OCI-LY7 (cell line): Measurements from ENCODE around the gene TMEM144. TPM values are rescaled to one million over a fixed set of nuclear protein-coding genes. Genes with fewer than 3 reads are reported as not detected.

Experiments
- BruUV-seq: library from RNA; stranded (reverse); fragments of 400-500 nt; replicated peaks from 2 replicates; lab custom pipeline; 2021; lab: Mats Ljungman, UMichigan
- CTCF ChIA-PET: fragments of 300-600 bp; sonication (Branson Sonifier 250); formaldehyde crosslinking; loops from one replicate; lab custom pipeline; 2022; ENCODE audit warnings: antibody characterized with exemption; ENCODE audit not compliant: unreplicated experiment; lab: Charles Lee
- POLR2A ChIA-PET: fragments of 300-600 bp; sonication (Branson Sonifier 250); formaldehyde crosslinking; loops from one replicate; lab custom pipeline; 2022; ENCODE audit warnings: antibody characterized with exemption; lab: Charles Lee
- DNase-seq: peaks from one replicate; pipeline ENCODE4 v3.0.0-alpha.2; 2015; ENCODE audit warnings: low spot score
- H2AFZ ChIP-seq: fragments of 200-600 bp; sonication (generic), shearing (Covaris generic); 2 replicates; pipeline ENCODE4 v1.6.1; 2014; ENCODE audit warnings: mild to moderate bottlenecking, antibody characterized with exemption, low read length, moderate library complexity
- H3K27ac ChIP-seq: fragments of 200-600 bp; sonication (generic); 2 replicates; pipeline ENCODE4 v1.5.1; 2014; ENCODE audit warnings: mixed run types, low read depth, mild to moderate bottlenecking, moderate library complexity, low read length, inconsistent platforms; ENCODE audit not compliant: poor library complexity, severe bottlenecking
- H3K36me3 ChIP-seq: fragments of 200-600 bp; sonication (generic); 2 replicates; pipeline ENCODE4 v1.6.1; 2014; ENCODE audit warnings: mild to moderate bottlenecking, antibody characterized with exemption, low read length, moderate library complexity, mixed read lengths; ENCODE audit not compliant: insufficient read depth
- H3K4me1 ChIP-seq: fragments of 200-600 bp; sonication (generic); 2 replicates; pipeline ENCODE4 v1.5.1; 2014; ENCODE audit warnings: mild to moderate bottlenecking, low read length; ENCODE audit not compliant: insufficient read depth, poor library complexity, severe bottlenecking
- H3K4me2 ChIP-seq: fragments of 200-600 bp; sonication (generic); 2 replicates; pipeline ENCODE4 v1.6.1; 2014; ENCODE audit warnings: mild to moderate bottlenecking, low read length
- H3K4me3 ChIP-seq: fragments of 200-600 bp; sonication (generic); 2 replicates; pipeline ENCODE4 v1.5.1; 2014; ENCODE audit warnings: mild to moderate bottlenecking, low read depth, low read length; ENCODE audit not compliant: poor library complexity, severe bottlenecking
- H3K79me2 ChIP-seq: fragments of 200-600 bp; sonication (generic); 2 replicates; pipeline ENCODE4 v1.6.1; 2016; ENCODE audit warnings: low read depth, mild to moderate bottlenecking, low read length, moderate library complexity, mixed read lengths; ENCODE audit not compliant: insufficient read depth
- H3K9me2 ChIP-seq: fragments of 200-600 bp; sonication (generic); 2 replicates; pipeline ENCODE4 v1.6.1; 2016; ENCODE audit warnings: mild to moderate bottlenecking, low read length, mixed read lengths; ENCODE audit not compliant: insufficient read depth
- H3K9me3 ChIP-seq: fragments of 200-600 bp; sonication (generic); 2 replicates; pipeline ENCODE4 v1.6.1; 2014; ENCODE audit warnings: mild to moderate bottlenecking, mixed run types, low read length, mixed read lengths
- H4K20me1 ChIP-seq: fragments of 200-600 bp; sonication (generic); 2 replicates; pipeline ENCODE4 v1.6.1; 2014; ENCODE audit warnings: mild to moderate bottlenecking, antibody characterized with exemption, low read length, moderate library complexity, mixed read lengths; ENCODE audit not compliant: insufficient read depth
- EZH2phosphoT487 ChIP-seq: fragments of 200-600 bp; sonication (generic); IDR thresholded peaks from 2 replicates; pipeline ENCODE4 v1.6.1; 2018; ENCODE audit warnings: low read depth, borderline replicate concordance, mild to moderate bottlenecking, mixed run types, antibody characterized with exemption, low read length, moderate library complexity, mixed read lengths
- intact Hi-C: fragments of 100-400 bp; cut with micrococcal nuclease; formaldehyde crosslinking; loops from one replicate; pipeline ENCODE4 v1.10.0; 2022; ENCODE audit not compliant: unreplicated experiment
- total RNA-seq, 2 experiments: library from RNA; depleted of rRNA in 1 of 2; stranded (reverse); fragments of >200 nt in 1 of 2; shearing (Covaris generic) in 1 of 2; gene quantifications; 2 replicates each; pipeline ENCODE4 v1.2.3, GENCODE V29; 2014 to 2022
- TF ChIP-seq, protein P1 (sequence below): fragments of 200-600 bp; sonication (generic); conservative IDR thresholded peaks from 2 replicates; pipeline ENCODE4 v1.5.1; 2014; ENCODE audit warnings: mild to moderate bottlenecking, antibody characterized with exemption, low read length, moderate library complexity, mixed read lengths

Gene TMEM144
- total RNA-seq, 2 experiments from 2014 or later = 0.30 TPM; not detected in 1

DNA sequence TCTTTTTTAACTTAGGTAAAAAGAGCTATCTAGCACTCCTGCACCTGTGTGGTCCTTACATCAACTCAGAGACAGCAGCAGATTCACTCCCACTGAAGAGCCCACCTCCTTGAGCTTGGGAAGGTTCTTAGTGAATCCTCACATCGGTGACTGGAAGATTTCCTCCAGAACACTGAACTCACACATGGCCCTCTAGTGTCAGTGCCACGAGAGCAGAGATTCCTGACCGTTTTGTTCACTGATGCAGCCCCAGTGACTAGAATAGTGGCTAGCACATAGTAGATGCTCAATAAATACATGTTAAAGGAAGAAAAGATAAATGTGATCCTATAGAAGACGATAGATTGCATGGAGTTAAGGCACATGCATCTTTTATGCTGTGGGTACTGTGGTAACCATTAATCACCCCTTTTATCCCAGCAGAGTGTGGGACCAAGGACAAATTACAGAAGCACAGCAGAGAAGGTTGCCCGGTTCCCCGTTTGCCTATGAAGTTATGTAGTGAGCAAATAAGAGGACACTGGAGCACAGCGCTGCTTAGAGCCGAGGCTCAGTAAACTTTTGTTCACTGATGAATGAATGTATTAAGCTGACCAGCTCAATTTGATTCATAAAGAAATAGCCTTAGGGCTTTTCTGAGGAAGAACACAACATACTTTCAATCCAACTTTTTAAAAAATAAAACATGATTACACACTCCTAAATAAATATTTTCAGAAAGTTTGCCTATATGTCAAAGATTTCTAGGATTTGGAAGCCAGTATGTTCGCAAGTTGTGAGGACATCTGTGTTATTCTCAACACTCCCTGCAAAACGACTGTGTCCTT lies 46.1 kb upstream of the TMEM144 start:
- no peaks in the 10 kb centered on the region for H3K4me1 ChIP-seq
- H3K4me2 ChIP-seq = no peak overlapping the region
- H3K4me3 ChIP-seq = no peak overlapping the region
- H3K79me2 ChIP-seq = no peaks in the 10 kb centered on the region
- H3K9me3 ChIP-seq = no peaks in the 10 kb centered on the region
- POLR2A ChIA-PET = interaction anchor here (0.6 to 1.1 kb wide), 4 partner anchors 12 to 313 kb away, joined by 3 read pairs; no protein-coding TSS in a partner anchor
- no peak for DNase-seq
- TF ChIP-seq, protein P1, sequence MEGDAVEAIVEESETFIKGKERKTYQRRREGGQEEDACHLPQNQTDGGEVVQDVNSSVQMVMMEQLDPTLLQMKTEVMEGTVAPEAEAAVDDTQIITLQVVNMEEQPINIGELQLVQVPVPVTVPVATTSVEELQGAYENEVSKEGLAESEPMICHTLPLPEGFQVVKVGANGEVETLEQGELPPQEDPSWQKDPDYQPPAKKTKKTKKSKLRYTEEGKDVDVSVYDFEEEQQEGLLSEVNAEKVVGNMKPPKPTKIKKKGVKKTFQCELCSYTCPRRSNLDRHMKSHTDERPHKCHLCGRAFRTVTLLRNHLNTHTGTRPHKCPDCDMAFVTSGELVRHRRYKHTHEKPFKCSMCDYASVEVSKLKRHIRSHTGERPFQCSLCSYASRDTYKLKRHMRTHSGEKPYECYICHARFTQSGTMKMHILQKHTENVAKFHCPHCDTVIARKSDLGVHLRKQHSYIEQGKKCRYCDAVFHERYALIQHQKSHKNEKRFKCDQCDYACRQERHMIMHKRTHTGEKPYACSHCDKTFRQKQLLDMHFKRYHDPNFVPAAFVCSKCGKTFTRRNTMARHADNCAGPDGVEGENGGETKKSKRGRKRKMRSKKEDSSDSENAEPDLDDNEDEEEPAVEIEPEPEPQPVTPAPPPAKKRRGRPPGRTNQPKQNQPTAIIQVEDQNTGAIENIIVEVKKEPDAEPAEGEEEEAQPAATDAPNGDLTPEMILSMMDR = no peak
- no peak for TF ChIP-seq EZH2phosphoT487
- CTCF ChIA-PET = no interaction called here
- H2AFZ ChIP-seq = no peak overlapping the region
- no peaks in the 10 kb centered on the region for H4K20me1 ChIP-seq
- no peak overlapping the region for H3K27ac ChIP-seq
- intact Hi-C loops = no loop called here
- BruUV-seq = no TSS peak
- no peaks in the 10 kb centered on the region for H3K9me2 ChIP-seq
- H3K36me3 ChIP-seq = no peaks in the 10 kb centered on the region

DNA sequence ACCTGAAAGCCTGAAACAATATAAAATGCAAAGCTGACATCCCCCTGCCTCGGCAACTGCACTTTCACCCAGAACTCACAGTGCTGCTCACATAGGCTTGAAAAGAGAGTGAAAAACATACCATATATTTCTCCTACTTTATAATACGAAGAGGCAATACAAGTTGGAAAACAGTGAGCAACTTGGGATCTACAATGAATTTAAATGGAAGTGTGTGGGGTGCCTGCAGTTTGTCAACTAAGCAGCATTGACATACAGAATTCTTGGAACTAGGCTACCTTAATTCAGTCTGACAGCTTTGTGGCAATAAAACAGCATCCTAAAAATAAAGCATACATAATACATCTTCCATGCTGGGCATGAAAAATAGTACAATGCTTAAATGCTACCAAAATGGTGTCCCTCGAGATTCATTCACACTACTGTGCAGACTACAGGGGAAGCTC lies 45.5 kb upstream of the TMEM144 start:
- ChIA-PET POLR2A (interaction anchor here (0.6 to 1.1 kb wide), 2 partner anchors 30 to 118 kb away, joined by 3 read pairs; no protein-coding TSS in a partner anchor), CTCF (no interaction called here)
- Histone ChIP-seq H3K9me2 (no peaks in the 10 kb centered on the region), H3K4me1 (no peaks in the 10 kb centered on the region), H3K36me3 (no peaks in the 10 kb centered on the region), H3K4me2 (no peak overlapping the region), H3K27ac (no peak overlapping the region), H2AFZ (no peak overlapping the region), H3K9me3 (no peaks in the 10 kb centered on the region), H3K4me3 (no peak overlapping the region), H4K20me1 (no peaks in the 10 kb centered on the region), H3K79me2 (no peaks in the 10 kb centered on the region)
- intact Hi-C loops = no loop called here
- BruUV-seq = no TSS peak
- TF ChIP-seq EZH2phosphoT487 = no peak
- TF ChIP-seq, protein P1 = no peak
- DNase-seq = no peak

DNA sequence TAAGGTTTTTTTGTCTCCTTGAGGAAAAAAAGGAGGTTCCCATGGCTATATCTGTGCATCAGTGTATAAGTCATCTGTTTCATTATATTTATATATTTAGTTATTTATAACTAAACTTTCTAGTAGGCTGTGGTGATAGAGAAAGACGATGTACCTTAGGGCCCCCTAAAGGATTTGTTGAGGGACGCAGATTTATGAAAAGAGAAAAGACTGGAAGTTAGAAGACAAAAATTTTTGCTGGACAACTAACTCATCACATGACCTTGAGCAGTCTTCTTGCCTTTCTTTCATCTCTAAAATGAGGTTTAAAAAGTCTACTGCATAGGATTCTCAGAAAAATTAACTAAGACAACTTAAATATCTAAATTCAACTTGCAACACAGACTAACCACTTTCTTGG lies 43.6 kb upstream of the TMEM144 start:
- no peak for DNase-seq
- Histone ChIP-seq H2AFZ (no peak overlapping the region), H3K79me2 (no peaks in the 10 kb centered on the region), H3K4me2 (no peak overlapping the region), H3K36me3 (no peaks in the 10 kb centered on the region), H4K20me1 (no peaks in the 10 kb centered on the region), H3K9me3 (no peaks in the 10 kb centered on the region), H3K4me3 (no peak overlapping the region), H3K4me1 (no peaks in the 10 kb centered on the region), H3K9me2 (no peaks in the 10 kb centered on the region), H3K27ac (no peak overlapping the region)
- ChIA-PET POLR2A (interaction anchor here (0.9 to 1.3 kb wide), 2 partner anchors 15 to 26 kb away, joined by 3 read pairs; no protein-coding TSS in a partner anchor), CTCF (no interaction called here)
- no TSS peak for BruUV-seq
- intact Hi-C loops = no loop called here
- TF ChIP-seq EZH2phosphoT487 = no peak
- TF ChIP-seq, protein P1 = no peak
